ENCODE data around the gene KIF23.
"Not testable (repeated sequence)": the region's sequence is repeated elsewhere in the genome, so short reads cannot be mapped to it uniquely, and the experiment has no call there.

The KIF23 gene

DNA sequence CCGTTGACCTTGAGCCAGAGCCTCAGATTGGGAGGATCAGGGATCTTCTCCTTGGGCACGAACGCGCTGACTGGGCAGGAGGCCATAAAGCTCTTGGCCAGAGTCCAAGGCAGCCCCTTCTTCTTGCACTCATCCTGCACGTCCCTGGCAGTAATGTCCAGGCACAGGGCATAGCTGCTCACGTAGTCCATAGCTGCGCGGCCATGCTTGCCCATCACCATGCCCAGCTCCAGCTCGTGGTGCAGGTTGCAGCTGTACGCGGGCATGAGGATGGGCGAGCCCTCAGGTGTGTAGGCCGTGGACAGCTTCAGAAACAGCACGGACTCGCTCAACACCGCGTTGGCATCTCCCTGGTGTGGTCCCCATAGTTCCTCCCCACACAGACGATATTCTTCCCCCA is 20.5 kb downstream of the KIF23 start:
- DNase-seq (ENCODE audit: low read depth in 2 of 2, low spot score in 1 of 2): no peak

DNA sequence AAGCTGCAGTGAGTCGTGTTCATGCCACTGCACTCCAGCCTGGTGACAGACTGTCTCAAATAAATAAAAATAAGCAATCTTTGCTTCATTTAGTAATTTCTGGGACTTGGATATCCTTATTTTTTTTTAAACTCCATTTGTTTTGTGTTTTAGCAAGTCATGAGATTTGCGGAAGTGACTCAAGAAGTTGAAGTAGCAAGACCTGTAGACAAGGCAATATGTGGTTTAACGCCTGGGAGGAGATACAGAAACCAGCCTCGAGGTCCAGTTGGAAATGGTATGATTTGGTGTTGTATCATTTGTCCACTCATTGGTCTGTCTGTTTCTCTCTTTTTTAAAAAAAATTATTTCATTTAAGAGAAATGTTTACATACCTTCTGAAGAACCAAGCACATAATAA is 21.8 kb downstream of the KIF23 start:
- DNase-seq (ENCODE audit: low read depth in 2 of 2, low spot score in 1 of 2): no peak

DNA sequence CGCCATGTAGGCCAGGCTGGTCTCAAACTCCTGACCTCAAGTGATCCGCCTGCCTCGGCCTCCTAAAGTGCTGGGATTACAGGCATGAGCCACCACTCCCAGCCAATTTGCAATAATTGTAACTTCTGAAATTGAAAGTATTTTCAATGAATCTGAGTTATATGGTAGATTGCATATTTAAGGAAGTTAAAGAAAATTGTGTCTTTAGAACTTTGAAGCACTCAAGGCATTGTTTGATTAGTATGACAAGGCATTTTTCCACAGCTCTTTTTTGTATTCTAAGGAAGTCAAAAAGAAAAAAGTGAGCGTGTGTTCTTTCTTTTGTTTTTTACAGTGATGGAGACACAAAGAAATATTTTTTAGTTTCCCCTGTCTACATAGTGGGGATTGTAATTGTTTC is 22.8 kb downstream of the KIF23 start:
- no peak for DNase-seq (ENCODE audit: low read depth in 2 of 2, low spot score in 1 of 2)

DNA sequence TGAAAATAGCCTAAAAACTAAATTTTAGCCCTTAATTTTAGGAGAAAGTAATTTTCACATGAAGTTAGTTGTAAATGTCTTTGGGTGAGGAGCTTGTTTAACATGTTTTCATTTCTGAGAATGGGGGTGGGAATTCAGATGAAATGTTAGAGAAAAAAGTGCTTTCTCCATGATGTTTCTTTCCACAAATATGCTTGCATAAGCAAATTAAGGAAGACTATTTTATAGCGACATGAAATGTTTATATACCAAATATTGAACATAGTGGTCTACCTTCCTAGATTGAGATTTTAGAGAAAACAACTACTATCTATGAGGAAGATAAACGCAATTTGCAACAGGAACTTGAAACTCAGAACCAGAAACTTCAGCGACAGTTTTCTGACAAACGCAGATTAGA is 25.5 kb downstream of the KIF23 start:
- no peak for DNase-seq (ENCODE audit: low read depth in 2 of 2, low spot score in 1 of 2)

DNA sequence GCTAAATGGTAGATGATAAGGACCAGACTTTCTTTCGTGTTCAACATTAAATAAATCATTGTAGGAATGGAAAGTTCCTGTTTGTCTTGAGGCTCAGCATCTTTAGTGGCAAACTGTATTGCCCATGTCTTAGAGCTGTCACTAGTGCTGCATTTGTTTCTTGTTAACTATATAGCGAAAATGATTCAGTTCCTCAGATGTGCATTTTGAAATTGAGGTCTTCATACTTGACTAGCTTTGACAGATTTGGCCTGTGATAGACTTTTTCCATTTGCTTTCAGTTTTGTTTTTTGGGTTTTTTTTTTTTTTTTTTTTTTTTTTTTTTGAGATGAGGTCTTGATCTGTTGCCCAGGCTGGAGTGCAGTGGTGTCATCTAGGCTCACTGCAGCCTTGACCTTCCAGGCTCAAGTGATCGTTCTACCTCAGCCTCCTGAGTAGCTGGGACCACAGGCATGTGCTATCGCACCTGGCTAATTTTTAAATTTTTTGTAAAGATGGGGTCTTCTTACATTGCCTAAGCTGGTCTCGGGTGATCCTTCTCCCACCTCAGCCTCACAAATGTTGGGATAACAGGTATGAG is 29.0 kb downstream of the KIF23 start:
- no peak for DNase-seq (ENCODE audit: low read depth in 2 of 2, low spot score in 1 of 2)

DNA sequence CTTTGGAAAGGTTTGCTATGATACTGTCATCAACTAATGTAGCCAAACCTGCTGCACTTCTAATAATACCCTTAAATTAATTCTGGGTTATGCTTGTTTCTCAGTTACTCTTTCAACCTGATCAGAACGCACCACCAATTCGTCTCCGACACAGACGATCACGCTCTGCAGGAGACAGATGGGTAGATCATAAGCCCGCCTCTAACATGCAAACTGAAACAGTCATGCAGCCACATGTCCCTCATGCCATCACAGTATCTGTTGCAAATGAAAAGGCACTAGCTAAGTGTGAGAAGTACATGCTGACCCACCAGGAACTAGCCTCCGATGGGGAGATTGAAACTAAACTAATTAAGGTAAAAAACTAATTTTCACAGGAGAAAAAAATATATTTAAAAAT is 30.5 kb downstream of the KIF23 start:
- no peak for DNase-seq (ENCODE audit: low read depth in 2 of 2, low spot score in 1 of 2)

DNA sequence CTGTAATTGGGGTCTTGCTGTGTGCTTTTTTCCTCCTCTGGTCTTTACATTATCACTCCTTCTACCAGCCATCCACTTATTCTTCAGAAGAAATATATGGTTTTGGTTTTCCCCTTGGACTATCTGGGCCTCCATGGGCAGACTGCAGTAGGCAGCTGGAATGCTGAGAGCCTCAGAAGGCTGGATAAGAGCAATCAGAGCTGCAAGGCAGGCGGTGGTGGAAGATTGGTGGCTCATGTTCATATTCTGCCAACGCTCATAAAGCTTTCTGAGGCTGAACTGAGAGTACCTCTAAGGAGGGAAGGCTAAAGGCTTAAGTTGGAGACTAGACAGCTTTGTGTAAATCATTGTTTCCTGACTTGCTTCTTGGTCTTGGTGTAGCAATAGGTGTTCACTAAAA is 32.8 kb downstream of the KIF23 start:
- DNase-seq (ENCODE audit: low read depth in 2 of 2, low spot score in 1 of 2): no peak

DNA sequence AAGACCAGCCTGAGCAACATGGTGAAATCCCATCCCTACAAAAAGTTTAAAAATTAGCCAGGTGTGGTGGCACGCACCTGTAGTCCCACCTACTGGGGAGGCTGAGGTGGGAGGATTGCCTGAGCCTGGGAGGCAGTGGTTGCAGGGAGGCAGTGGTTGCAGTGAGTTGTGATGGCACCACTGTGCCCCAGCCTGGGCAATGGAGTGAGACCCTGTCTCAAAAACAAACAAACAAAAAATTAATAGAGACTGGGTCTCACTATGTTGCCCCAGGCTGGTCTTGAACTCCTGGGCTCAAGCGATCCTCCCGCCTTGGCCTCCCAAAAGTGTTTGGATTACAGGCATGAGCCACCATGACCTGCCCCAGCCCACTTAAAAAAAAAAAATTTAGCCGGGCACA is 36.1 kb downstream of the KIF23 start:
- DNase-seq (ENCODE audit: low read depth in 2 of 2, low spot score in 1 of 2): not testable (repeated sequence)

DNA sequence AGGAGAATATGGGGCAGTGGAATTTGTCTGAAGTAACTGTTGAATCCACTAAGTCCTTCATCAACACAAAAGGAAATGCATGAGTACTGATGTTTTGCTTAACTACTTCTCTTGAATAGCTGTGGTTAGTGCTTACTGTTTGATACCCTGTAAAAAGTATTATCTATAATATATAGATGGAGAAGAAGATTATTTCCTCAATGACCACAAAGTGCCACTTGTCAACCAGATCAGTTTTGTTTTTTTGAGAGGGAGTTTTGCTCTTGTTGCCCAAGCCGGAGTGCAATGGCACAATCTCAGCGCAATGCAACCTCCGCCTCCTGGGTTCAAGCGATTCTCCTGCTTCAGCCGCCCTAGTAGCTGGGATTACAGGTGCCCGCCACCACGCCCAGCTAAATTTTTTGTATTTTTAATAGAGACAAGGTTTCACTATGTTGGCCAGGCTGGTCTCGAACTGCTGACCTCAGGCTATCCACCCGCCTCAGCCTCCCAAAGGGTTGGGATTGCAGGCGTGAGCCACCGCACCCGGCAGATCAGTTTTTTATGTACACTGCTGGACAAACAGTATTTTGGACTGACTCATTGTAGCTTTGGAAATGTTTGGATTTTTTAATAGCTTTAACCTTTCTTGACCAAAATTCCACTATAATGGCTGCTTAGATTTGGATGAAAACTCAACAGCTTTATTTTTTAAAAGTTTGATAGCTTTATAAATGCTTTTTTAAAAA is 37.0 kb downstream of the KIF23 start:
- DNase-seq (ENCODE audit: low read depth in 2 of 2, low spot score in 1 of 2): no peak

DNA sequence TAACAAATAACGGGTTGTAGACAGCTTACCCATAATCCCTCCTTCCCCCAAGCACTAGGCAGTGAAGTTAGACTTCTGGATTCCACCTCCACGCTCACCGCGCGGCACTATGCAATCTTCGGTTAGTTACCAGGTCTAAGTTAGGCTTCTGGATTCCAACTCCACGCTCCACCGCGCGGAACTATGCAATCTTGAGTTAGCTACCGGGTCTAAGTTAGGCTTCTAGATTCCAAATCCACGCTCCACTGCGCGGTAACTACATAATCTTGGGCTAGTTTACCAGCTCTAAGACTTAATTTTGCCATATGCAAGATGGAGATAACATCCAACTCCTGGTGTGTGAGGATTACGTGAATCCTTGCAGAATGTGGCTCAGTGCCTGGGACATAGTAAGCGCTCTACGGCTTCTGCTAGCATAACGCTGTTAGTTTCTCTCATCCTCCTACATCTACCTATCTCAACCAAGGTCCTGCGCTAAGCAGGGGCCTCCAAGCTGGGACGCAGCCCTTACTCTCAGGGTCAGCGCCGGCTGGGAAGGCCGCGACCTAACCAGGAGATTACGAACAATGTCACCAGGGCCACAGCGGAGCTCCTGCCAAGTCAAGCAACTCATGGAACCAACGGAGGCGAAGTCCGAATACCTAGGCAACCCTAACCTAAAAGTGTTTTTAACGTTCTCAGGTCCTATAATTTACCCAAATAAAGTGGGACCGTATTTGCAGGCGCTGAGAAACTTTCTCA is 38.0 kb downstream of the KIF23 start:
- no peak for DNase-seq (ENCODE audit: low read depth in 2 of 2, low spot score in 1 of 2)

DNA sequence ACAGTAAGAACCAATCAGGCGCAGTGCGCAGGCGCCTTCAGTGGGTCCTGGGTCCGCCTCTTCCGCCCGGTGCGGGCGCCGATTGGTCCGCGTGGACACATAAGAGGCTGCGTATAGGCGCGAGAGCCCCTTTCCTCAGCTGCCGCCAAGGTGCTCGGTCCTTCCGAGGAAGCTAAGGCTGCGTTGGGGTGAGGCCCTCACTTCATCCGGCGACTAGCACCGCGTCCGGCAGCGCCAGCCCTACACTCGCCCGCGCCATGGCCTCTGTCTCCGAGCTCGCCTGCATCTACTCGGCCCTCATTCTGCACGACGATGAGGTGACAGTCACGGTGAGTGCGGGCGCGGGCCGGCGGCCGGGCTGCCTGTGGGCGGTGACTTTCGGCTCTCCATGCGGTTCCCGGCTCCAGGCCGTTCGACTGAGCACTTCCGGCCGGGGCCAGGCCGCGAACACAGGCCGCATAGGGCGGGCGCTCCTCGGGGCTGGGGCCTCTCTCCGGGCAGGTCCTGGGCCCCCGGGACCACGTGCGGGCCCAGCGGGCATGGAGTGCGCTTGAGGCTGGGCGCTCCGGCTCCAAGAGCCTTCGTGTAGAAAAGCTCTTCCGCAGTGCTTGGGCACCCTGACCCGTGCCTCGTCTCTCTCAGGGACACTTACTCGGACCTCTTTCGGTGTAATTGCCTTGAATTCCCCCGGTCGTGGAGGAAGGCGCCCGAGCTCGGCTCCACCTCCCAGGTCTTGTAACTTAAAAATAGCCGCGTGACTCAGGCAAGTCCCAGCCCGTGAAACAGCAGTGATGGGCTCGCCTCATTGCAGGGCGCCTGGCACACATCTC is 38.8 kb downstream of the KIF23 start, which contains the start of gene RPLP1:
TSS of gene RPLP1 (plus strand) at position 127 of the 830 bp plus-strand sequence. CDS start at position 258, 131 bp downstream.
- peak; percentile 88 to 91 for DNase-seq (ENCODE audit: low read depth in 2 of 2, low spot score in 1 of 2)

DNA sequence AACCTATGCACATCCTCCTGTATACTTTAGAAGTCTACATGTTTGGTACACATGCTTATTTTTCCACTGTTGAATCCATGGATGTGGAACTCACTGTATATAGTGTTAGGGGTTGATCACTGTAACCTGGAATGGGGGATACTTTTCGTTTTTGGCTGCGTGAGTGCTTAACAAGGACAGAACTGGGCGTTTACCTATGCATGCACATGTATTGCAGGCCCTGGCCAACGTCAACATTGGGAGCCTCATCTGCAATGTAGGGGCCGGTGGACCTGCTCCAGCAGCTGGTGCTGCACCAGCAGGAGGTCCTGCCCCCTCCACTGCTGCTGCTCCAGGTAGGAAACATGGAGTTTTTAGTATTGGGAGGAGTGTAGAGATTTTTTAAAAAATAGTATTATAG is 40.8 kb downstream of the KIF23 start:
- DNase-seq (ENCODE audit: low read depth in 2 of 2, low spot score in 1 of 2): no peak

DNA sequence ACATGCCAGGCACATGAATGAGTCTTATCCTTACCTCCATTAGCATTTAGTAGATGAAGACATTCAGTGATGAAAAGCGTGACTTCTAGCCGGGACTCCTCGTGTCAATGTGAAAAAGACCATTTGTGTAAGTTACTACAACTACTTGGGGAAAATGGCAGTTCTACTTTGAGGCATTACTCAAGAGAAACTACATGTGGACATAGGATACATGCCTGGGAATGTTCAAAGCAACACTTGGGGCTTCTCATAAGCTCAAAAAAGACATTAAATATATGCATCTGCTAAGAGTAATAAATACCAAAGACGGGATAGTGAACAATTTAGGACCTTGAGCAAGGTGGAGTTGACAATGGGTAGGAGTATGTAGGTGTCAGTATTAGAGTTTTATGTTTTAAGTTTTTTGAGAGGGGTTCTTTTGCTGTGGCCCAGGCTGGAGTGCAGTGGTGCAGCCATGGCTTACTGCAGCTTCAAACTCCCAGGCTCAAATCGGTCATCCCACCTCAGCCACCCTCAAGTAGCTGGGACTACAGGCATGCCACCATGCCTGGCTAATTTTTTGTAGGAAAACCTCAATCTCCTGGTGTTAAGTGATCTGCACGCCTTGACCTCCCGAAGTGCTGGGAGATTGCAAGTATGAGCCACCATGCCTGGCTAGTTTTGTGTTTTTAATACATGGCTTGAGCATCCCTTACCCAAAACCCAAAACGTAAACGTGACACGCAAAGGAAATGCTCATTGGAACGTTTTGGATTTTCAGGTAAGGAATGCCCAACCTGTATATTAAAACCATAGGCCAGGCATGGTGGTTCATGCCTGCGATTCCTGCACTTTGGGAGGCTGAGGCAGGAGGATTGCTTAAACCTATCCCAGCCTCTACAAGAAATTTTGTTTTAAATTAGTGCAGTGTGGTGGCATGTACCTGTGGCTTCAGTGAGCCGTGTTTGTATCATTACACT is 42.3 kb downstream of the KIF23 start:
- DNase-seq (ENCODE audit: low read depth in 2 of 2, low spot score in 1 of 2): no peak

DNA sequence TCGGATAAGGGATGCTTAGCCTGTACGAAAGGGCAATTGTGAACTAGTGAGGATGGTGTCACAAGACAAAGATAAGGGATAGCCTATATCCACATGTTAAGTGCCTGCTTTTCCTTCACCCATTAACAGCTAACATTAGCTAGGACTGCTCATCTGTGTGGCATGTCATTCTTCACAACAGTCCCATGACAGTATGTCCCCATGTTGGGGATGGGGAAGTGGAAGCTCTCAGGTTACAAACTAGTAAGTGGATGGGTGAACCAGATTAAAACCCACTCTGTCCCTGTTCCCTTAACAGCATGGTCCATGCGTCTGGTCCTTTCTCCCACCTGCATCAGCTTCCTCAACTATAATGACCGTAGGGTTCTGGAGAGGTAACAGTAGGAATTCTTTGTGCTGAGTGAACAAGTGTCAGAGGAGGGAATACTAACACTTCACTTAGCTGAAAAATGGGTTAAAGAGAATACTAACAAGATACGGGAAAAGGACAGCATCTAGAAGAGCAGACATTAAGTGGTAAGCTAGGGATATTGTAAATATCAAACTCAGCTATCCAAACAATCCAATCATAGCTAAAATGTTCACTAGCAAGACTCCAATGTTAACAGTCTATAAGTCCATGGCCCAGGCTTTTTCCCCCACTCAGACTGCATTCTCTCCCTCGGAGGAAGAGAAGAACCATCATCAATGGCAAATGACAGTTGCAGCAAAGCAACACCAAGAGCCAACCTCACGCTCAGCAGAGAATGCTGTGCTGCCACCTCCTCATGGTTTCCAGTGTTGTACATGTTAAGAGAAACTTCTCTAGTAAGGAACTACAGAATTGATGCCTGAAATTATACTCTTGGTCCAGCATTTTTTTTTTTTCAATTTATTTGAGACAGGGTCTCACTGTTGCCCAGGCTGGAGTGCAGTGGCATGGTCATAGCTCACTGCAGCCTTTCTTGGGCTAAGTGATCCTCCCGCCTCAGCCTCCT is 43.4 kb downstream of the KIF23 start:
- DNase-seq (ENCODE audit: low read depth in 2 of 2, low spot score in 1 of 2): no peak

DNA sequence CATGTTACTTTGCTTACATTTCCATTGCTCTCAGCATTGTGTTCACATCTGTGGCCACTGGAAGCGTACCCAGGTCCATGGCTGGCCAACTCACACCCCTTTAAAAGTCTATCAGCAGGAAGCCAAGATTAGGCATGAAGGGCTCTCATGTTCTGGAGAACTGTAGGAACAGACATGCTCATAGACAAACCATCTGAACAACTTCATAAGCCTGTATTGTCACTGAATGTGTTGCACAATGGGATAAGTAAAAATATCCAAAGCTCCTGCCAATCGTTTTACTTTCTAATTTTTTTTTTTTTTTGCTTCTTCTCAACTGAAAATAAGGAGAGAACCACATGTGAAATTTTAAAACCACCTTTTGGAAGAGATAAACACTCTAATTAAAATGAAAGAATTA is 44.9 kb downstream of the KIF23 start:
- DNase-seq (ENCODE audit: low read depth in 2 of 2, low spot score in 1 of 2): no peak

DNA sequence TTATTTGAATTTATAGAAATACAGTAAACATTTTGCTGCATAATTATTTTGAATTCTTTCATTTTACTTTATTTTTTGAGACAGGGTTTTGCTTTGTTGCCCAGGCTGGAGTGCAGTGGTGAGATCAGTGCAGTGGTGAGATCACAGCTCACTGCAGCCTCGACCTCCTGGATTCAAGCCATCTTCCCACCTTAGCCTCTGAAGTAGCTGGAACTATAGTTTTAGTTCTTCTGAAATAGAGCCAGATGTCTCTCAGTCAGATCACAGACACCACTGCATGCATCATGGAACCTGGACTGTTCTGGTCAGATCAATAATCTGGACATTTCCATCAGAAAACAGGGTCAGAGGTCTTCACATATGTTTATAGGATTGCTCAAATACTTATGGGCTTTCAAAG is 46.3 kb downstream of the KIF23 start:
- no peak for DNase-seq (ENCODE audit: low read depth in 2 of 2, low spot score in 1 of 2)

DNA sequence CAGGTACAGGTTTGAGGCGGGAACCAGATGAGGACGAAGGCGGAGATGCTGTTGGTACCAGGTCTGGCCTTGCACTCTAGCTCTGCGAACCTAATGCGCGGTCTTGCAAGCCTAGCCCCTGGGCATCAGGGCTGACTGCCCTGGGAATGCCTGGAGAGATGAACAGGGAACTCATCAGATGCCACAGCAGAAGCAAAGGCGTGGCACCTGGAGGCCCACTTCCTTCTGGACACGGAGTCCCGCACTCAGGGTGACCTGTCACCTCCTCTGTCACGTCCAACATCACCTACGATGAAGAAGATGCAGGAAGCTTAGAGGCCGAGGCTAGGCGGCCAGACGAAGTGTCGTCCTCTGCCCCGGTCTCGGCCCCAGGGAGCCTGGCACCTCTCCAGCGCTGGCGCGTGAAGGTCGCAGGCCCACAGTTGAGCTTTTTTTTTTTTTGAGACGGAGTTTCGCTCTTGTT is 47.9 kb downstream of the KIF23 start:
- no peak for DNase-seq (ENCODE audit: low read depth in 2 of 2, low spot score in 1 of 2)

DNA sequence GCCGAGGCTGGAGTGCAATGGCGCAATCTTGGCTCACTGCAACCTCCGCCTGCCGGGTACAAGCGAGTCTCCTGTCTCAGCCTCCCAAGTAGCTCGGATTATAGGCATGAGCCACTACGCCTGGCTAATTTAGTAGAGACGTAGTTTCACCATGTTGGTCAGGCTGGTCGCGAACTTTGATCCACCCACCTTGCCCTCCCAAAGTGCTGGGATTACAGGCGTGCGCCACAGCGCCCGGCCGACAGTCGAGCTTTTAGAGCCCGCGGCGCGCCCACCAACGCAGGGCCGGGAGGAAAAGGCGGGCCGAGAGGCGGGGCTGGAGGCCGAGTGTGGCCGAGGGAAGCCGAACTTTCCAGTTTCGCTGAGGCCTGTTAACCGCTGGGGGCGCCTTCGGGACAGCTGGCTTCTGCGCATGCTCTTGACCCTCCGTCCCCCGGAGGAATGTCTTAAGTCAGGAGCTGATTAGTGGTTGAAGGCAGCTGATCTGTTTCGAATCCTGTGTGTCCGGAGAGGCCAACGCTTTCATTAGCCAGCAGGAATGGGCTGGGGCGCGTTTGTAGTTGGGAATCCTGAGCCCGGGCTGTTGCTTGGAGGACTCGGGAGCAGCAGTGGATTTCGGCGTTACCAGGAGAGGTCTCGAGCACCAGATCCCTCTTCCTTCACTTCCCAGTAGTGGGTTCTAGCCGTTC is 48.5 kb downstream of the KIF23 start:
- peak; percentile 84 to 87 for DNase-seq (ENCODE audit: low read depth in 2 of 2, low spot score in 1 of 2)

Data from stimulated activated CD8-positive, alpha-beta memory T cell treated with anti-CD3 and anti-CD28 coated beads, Interleukin-4, amount 100 ng/mL, for 4 hours (primary cell).